AG04450 (cell line): Measurements from ENCODE around the gene ACKR4. TPM values are rescaled to one million over a fixed set of nuclear protein-coding genes. Genes with fewer than 3 reads are reported as not detected.

Experiments
- CTCF ChIA-PET: fragments of 300-600, 350-600 bp; formaldehyde crosslinking; extraction: SDS; loops from one replicate; lab custom pipeline; 2022; ENCODE audit warnings: antibody characterized with exemption, inconsistent platforms; lab: Charles Lee
- POLR2A ChIA-PET: fragments of 350-600 bp; formaldehyde crosslinking; extraction: SDS; loops from one replicate; lab custom pipeline; 2021; ENCODE audit warnings: antibody characterized with exemption, inconsistent platforms; lab: Yijun Ruan, JAX
- DNase-seq: peaks from one replicate; pipeline ENCODE4 v3.0.0-alpha.2; 2011; ENCODE audit warnings: low read depth, low spot score
- H3K27ac ChIP-seq: one replicate; pipeline ENCODE4 v1.5.1; 2012; ENCODE audit warnings: low read depth, low read length, control low read depth
- H3K27me3 ChIP-seq: one replicate; pipeline ENCODE4 v1.6.0; 2012; ENCODE audit warnings: low read length; ENCODE audit not compliant: control insufficient read depth, insufficient read depth
- H3K4me3 ChIP-seq: 2 replicates; pipeline ENCODE4 v1.5.1; 2011; ENCODE audit warnings: mild to moderate bottlenecking, low read depth, low read length, control low read depth
- H3K9me3 ChIP-seq: 2 replicates; pipeline ENCODE4 v1.5.1; 2012; ENCODE audit warnings: low read length; ENCODE audit not compliant: control insufficient read depth, insufficient read depth
- polyA plus RNA-seq: library from polyadenylated mRNA; depleted of rRNA; stranded (reverse); fragments of >200 nt; gene quantifications from 2 replicates; pipeline ENCODE4 v1.2.3, GENCODE V29; 2011
- TF ChIP-seq, protein P1 (sequence below): IDR thresholded peaks from 2 replicates; pipeline ENCODE4 v1.5.1; 2011; ENCODE audit warnings: low read depth, low read length, control low read depth, inconsistent platforms

ACKR4 gene
- polyA plus RNA-seq, 1 experiment = 0.10 TPM

GRCh38 chr3:132561003-132561402 is 36.1 kb upstream of the ACKR4 start:
- TF ChIP-seq, protein P1, sequence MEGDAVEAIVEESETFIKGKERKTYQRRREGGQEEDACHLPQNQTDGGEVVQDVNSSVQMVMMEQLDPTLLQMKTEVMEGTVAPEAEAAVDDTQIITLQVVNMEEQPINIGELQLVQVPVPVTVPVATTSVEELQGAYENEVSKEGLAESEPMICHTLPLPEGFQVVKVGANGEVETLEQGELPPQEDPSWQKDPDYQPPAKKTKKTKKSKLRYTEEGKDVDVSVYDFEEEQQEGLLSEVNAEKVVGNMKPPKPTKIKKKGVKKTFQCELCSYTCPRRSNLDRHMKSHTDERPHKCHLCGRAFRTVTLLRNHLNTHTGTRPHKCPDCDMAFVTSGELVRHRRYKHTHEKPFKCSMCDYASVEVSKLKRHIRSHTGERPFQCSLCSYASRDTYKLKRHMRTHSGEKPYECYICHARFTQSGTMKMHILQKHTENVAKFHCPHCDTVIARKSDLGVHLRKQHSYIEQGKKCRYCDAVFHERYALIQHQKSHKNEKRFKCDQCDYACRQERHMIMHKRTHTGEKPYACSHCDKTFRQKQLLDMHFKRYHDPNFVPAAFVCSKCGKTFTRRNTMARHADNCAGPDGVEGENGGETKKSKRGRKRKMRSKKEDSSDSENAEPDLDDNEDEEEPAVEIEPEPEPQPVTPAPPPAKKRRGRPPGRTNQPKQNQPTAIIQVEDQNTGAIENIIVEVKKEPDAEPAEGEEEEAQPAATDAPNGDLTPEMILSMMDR = no peak
- ChIA-PET CTCF (no interaction called here), POLR2A (no interaction called here)
- no peak overlapping the region for H3K27ac ChIP-seq
- no peaks in the 10 kb centered on the region for H3K9me3 ChIP-seq
- DNase-seq = no peak
- H3K27me3 ChIP-seq = no peaks in the 10 kb centered on the region
- H3K4me3 ChIP-seq = no peak overlapping the region

GRCh38 chr3:132563420-132564069 is 33.5 kb upstream of the ACKR4 start:
- no peak for DNase-seq
- H3K27ac ChIP-seq = no peak overlapping the region
- TF ChIP-seq, protein P1 = no peak
- H3K27me3 ChIP-seq = no peaks in the 10 kb centered on the region
- H3K9me3 ChIP-seq = no peaks in the 10 kb centered on the region
- CTCF ChIA-PET = no interaction called here
- POLR2A ChIA-PET = no interaction called here
- H3K4me3 ChIP-seq = no peak overlapping the region

DNA sequence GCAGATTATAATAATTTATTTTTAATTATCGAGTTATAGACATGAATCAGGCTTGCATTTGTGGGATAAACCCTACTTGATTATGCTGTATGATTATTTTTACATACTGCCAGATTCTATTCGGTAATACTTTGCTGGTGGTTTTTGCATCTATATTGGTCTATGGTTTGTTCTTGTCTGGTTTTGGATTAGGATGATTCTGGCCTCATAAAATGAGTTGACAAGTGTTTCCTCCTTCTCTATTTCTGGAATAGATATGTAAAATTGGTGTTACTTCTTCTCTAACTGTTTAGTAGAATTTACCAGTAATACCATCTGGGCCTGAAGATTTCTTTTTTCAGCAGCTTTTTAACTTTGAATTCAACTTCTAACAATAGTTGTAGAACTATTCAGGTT is 33.0 kb upstream of the ACKR4 start:
- Histone ChIP-seq H3K27ac (no peak overlapping the region), H3K4me3 (no peak overlapping the region), H3K9me3 (no peaks in the 10 kb centered on the region), H3K27me3 (no peaks in the 10 kb centered on the region)
- POLR2A ChIA-PET = no interaction called here
- DNase-seq = no peak
- CTCF ChIA-PET = no interaction called here
- TF ChIP-seq, protein P1 = no peak

DNA sequence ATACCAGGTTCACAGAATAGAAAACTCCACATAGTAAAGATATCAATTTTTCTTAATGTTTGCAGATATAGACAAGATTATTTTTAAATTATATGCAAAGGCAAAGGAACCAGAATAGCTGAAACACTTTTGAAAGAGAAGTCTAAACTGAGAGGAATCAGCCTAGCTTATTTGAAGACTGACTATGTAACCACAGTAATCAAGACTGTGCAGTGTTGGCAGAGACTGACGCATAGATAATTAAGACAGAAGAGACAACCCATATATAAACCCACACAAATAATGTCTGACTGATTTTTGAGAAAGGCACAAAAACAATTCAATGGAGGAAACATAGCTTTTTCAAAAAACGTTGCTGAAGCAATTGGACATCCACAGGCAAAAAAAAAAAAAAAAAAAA is 28.6 kb upstream of the ACKR4 start:
- Histone ChIP-seq H3K27ac (no peak overlapping the region), H3K4me3 (no peak overlapping the region), H3K27me3 (no peaks in the 10 kb centered on the region), H3K9me3 (no peaks in the 10 kb centered on the region)
- DNase-seq = no peak
- TF ChIP-seq, protein P1 = no peak
- CTCF ChIA-PET = interaction anchor here (1.4 kb wide), 1 partner anchor 32 kb away, joined by 8 read pairs; no protein-coding TSS in a partner anchor
- POLR2A ChIA-PET = no interaction called here

DNA sequence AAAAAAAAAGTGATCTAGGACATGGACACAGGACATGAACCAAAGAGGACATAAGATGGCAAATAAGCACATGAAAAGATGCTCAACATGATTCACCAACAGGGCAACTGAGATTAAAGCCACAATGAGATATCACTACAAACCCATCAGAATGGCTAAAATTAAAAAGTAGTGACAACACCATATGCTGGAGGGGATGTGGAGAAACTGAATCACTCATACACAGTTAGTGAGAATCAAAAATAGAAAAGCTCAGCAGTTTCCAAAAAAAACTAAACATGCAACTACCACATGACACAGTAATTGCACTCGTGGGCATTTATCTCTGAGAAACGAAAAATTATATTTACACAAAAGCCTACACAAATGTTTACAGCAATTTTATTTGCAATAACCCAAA is 27.9 kb upstream of the ACKR4 start:
- TF ChIP-seq, protein P1 = no peak
- H3K27me3 ChIP-seq = no peaks in the 10 kb centered on the region
- no peaks in the 10 kb centered on the region for H3K9me3 ChIP-seq
- H3K4me3 ChIP-seq = no peak overlapping the region
- DNase-seq = no peak
- CTCF ChIA-PET = interaction anchor here (1.4 kb wide), 1 partner anchor 33 kb away, joined by 8 read pairs; no protein-coding TSS in a partner anchor
- POLR2A ChIA-PET = no interaction called here
- H3K27ac ChIP-seq = no peak overlapping the region
